Vagina (tissue), 2 donors: ENCODE results near the gene NEDD8.

Experiments used
- CTCF ChIP-seq, 3 experiments: fragments of 450-650 bp in 2 of 3; fragments of 200-600 bp in 1 of 3; sonication (generic) in 1 of 3; IDR thresholded peaks; one replicate each; pipeline ENCODE4 v1.5.1; 2017 to 2019; ENCODE audit warnings: antibody characterized with exemption in 3 of 3, mild to moderate bottlenecking in 2 of 3, moderate library complexity in 2 of 3
- POLR2A ChIP-seq, 2 donors: fragments of 450-650 bp; IDR thresholded peaks; one replicate each; pipeline ENCODE4 v1.6.1; 2017; ENCODE audit warnings: antibody characterized with exemption in 2 of 2, mild to moderate bottlenecking in 2 of 2, moderate library complexity in 2 of 2
- POLR2AphosphoS5 ChIP-seq, 2 donors: sonication (generic); formaldehyde crosslinking; IDR thresholded peaks; one replicate each; pipeline ENCODE4 v1.9.0; 2017; ENCODE audit warnings: antibody characterized with exemption in 2 of 2, mild to moderate bottlenecking in 2 of 2, low read depth in 1 of 2; ENCODE audit not compliant: insufficient read depth in 1 of 2

GRCh38 chr14:24237463-24237955 is 5.3 kb upstream of the NEDD8 start:
- no peak for TF ChIP-seq CTCF (IDR thresholded peaks at IDR 0.05)
- no peak for TF ChIP-seq POLR2AphosphoS5 (IDR thresholded peaks at IDR 0.05; ENCODE audit: insufficient read depth in 1 of 2, low read depth in 1 of 2)
- no peak for TF ChIP-seq POLR2A (IDR thresholded peaks at IDR 0.05)
